Measurements from ENCODE around the gene KCNG4. TPM values are rescaled to one million over a fixed set of nuclear protein-coding genes. Genes with fewer than 3 reads are reported as not detected.

KCNG4 gene
- total RNA-seq, 2 donors from 2014 or later = not detected

GRCh38 chr16:84254062-84254461, 14.2 kb upstream of the KCNG4 start:
- WGBS = 66% methylated on average over 4 of the region's 4 CpGs

GRCh38 chr16:84253173-84253572, 13.4 kb upstream of the KCNG4 start:
- Histone ChIP-seq H3K27ac (no peak overlapping the region), H3K4me3 (no peak overlapping the region), H3K36me3 (no peaks in the 10 kb centered on the region), H3K9me3 (no peaks in the 10 kb centered on the region), H3K27me3 (replicated peaks; ENCODE audit: insufficient read depth) (no peaks in the 10 kb centered on the region), H3K4me1 (replicated peaks) (no peaks in the 10 kb centered on the region)
- intact Hi-C loops (cut with DNase I) = no loop called here
- WGBS = 72% methylated on average over 4 of the region's 4 CpGs
- TF ChIP-seq POLR2AphosphoS5 (IDR thresholded peaks at IDR 0.05) = no peak
- TF ChIP-seq POLR2A (IDR thresholded peaks at IDR 0.05) = no peak
- no peak for TF ChIP-seq CTCF (IDR thresholded peaks at IDR 0.05)
- DNase-seq (ENCODE audit: low spot score) = no peak

More at GRCh38 chr16:84254062-84254461, 14.2 kb upstream of the KCNG4 start:
- no peak for DNase-seq (ENCODE audit: low spot score)
- TF ChIP-seq CTCF (IDR thresholded peaks at IDR 0.05) (no peak), POLR2A (IDR thresholded peaks at IDR 0.05) (no peak), POLR2AphosphoS5 (IDR thresholded peaks at IDR 0.05) (no peak)
- H3K4me3 ChIP-seq = no peak overlapping the region
- intact Hi-C loops (cut with DNase I) = no loop called here
- no peaks in the 10 kb centered on the region for H3K4me1 ChIP-seq (replicated peaks)
- no peaks in the 10 kb centered on the region for H3K36me3 ChIP-seq
- H3K9me3 ChIP-seq = no peaks in the 10 kb centered on the region
- no peaks in the 10 kb centered on the region for H3K27me3 ChIP-seq (replicated peaks; ENCODE audit: insufficient read depth)
- H3K27ac ChIP-seq = no peak overlapping the region

- H3K4me3 ChIP-seq = no peak overlapping the region
- no peaks in the 10 kb centered on the region for H3K9me3 ChIP-seq
- no peaks in the 10 kb centered on the region for H3K4me1 ChIP-seq (replicated peaks)
- no peaks in the 10 kb centered on the region for H3K27me3 ChIP-seq (replicated peaks; ENCODE audit: insufficient read depth)
- H3K27ac ChIP-seq = no peak overlapping the region
- DNase-seq (ENCODE audit: low spot score) = no peak
- H3K36me3 ChIP-seq = no peaks in the 10 kb centered on the region
- 63% methylated on average over 7 of the region's 7 CpGs for WGBS
- TF ChIP-seq POLR2AphosphoS5 (IDR thresholded peaks at IDR 0.05) (no peak), POLR2A (IDR thresholded peaks at IDR 0.05) (no peak), CTCF (IDR thresholded peaks at IDR 0.05) (no peak)
- intact Hi-C loops (cut with DNase I) = no loop called here
Observed at GRCh38 chr16:84252184-84252583, 12.4 kb upstream of the KCNG4 start.

- no peak for DNase-seq (ENCODE audit: low spot score)
- Histone ChIP-seq H3K4me3 (no peak overlapping the region), H3K4me1 (replicated peaks) (no peaks in the 10 kb centered on the region)
Observed at GRCh38 chr16:84247844-84248243, 8.0 kb upstream of the KCNG4 start.

More at GRCh38 chr16:84247844-84248243, 8.0 kb upstream of the KCNG4 start:
- Histone ChIP-seq H3K36me3 (no peaks in the 10 kb centered on the region), H3K27ac (no peak overlapping the region), H3K27me3 (replicated peaks; ENCODE audit: insufficient read depth) (no peaks in the 10 kb centered on the region), H3K9me3 (no peaks in the 10 kb centered on the region)
- intact Hi-C loops (cut with DNase I) = no loop called here
- WGBS = 80% methylated on average over 5 of the region's 5 CpGs
- no peak for TF ChIP-seq CTCF (IDR thresholded peaks at IDR 0.05)
- no peak for TF ChIP-seq POLR2A (IDR thresholded peaks at IDR 0.05)
- TF ChIP-seq POLR2AphosphoS5 (IDR thresholded peaks at IDR 0.05) = no peak
